Left ventricle myocardium superior (tissue), 1 donor: ENCODE data around the gene MAGOH. TPM values are rescaled to one million over a fixed set of nuclear protein-coding genes. Genes with fewer than 3 reads are reported as not detected.
"Not testable (repeated sequence)": the region's sequence is repeated elsewhere in the genome, so short reads cannot be mapped to it uniquely, and the experiment has no call there.

Experiments
- ATAC-seq: fragments of 200-7000 bp; cut with Tn5 transposase; one replicate; pipeline ENCODE4 v1.9.1; 2020; ENCODE audit warnings: mild to moderate bottlenecking, moderate library complexity
- DNase-seq: peaks from one replicate; pipeline ENCODE4 v3.0.0-alpha.2; 2020
- intact Hi-C: fragments of 100-400 bp; cut with micrococcal nuclease; formaldehyde crosslinking; loops from one replicate; pipeline ENCODE4 v1.11.0; 2022
- long read RNA-seq: library from polyadenylated mRNA; unstranded; transcript quantifications from one replicate; pipeline ENCODE4 v2.0.0, GENCODE V29; 2021
- total RNA-seq: library from RNA; stranded (reverse); fragmentation: NEBNext Ultra II Directional; extraction: Animal tissue kit (Norgen Biotek cat#: 25700); gene quantifications from one replicate; pipeline ENCODE4 v1.2.1, GENCODE V29; 2021
- donor health status: DM: no; HTN: yes; CAD: no; lungs with severe emphysema.

The MAGOH gene
- 25.0 TPM for total RNA-seq
- long read RNA-seq, partial matches to known transcripts, result 1 of 6 reads
- long read RNA-seq, other reads (novel, unspliced or antisense), result 3 of 6 reads

DNA sequence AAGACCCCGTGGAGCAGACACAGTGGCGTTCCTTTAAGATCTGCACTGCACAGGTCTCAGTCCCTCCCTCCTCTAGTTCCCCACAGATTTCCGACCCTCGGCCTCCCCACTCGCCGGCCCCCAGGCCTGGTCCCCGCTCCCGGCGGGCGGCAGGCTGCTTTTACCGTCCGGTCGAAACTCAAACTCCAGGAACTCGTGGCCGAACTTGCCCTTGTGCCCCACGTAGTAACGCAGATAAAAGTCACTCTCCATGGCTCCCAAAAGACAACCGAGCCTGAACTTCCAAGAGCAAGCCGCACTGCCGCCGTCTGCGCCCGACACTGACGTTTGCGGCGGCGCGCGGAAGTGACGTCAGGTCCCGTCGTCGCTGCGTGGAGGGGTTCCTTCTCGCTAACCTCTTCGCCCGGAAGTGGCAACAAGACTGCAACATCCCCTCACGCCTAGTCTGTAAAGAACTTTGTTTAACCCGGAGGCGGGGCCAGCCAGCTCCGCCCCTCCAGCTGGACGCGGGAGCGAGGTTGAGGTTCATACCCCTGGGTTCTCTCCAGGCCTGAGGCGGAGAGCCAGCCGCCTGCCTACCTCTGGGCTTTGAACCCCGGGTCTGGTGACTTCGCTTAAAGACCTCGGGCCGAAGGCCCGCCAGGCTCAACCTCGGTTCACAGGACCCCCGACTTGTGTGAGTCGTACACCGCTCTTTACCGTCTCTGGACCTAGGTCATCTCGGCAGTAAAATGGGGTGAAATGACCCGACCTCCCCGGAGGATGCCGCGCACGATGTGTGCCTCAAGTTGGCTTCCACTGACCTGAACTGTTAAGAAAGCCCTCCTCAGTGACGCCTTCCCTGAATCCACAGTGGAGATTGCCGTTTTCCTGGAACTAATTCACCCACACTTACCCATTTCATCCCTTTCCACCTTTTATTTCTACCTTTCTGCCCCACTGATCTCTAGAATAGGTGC is at the start of gene MAGOH:
TSS of gene MAGOH (minus strand) at position 322 of the 959 bp plus-strand sequence. CDS start at position 252, 70 bp downstream.
- ATAC-seq, result peak; percentile 97
- DNase-seq, result peak; percentile 95
- intact Hi-C loops, result no loop called here

DNA sequence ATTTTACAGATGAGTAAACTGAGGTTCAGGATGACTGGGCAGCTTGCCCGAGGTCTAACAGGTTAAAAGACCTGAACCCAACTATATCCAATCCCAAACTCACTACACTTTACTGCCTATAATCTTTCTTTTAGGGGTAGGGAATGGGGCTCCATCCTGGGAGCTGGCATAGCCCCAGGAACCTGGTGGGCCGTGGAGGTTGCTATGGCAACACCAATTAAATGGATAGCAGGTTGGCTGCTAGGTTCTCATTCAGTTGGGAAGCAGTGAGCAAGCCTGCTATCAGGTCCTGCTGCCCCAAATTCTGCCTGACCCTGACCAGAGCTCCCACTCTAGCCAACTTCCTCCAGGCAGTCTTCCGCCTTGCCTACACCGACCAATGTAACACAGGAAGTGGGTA is 48.6 kb upstream of the MAGOH start:
- intact Hi-C loops, result no loop called here
- no peak for DNase-seq
- ATAC-seq, result no peak

DNA sequence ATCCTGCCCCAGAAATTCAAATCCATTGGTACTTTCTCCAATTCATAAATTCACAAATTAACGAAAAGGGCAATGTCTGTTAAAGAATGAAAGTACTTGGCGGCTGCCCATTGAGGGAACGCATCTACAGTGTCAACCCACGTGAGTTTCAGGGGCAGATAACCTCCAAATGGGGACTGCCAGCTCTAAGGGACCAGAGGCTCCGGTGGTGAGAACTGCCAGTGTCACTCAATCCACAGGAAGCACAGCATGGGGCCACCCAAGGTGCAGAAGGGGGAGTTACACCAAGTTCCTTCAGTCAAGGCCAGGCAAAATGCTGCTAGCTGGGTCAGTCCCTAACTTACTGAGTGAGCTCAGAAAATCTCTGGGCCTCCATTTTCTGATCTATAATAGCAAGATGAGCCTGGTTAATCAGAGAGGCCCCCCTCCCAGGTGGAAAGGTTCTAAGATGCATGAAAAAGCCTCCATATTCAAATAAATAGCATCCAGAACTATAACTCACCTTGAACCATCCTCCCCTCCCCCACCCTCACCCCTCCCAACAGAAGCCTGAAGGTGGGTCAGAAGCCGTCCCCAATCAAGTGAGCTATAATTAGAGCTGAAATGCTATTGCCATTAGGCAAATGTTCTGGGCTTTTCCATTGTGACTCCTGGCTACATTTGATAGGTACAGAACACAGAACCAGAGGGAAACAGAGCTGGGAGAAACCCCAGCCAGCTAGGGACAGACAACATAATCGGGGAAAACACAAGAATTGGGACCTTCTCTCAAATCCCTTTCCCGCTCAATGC is 47.8 kb upstream of the MAGOH start:
- intact Hi-C loops, result no loop called here
- no peak for DNase-seq
- peak; percentile 75 for ATAC-seq

- intact Hi-C loops, result no loop called here
- DNase-seq (no peak), ATAC-seq (peak; percentile 9)
These were observed 47.2 kb upstream of the MAGOH start for GRCh38 chr1:53285546-53285945.

GRCh38 chr1:53284224-53285020 is 46.1 kb upstream of the MAGOH start:
- DNase-seq, result no peak
- intact Hi-C loops, result no loop called here
- ATAC-seq, result no peak

DNA sequence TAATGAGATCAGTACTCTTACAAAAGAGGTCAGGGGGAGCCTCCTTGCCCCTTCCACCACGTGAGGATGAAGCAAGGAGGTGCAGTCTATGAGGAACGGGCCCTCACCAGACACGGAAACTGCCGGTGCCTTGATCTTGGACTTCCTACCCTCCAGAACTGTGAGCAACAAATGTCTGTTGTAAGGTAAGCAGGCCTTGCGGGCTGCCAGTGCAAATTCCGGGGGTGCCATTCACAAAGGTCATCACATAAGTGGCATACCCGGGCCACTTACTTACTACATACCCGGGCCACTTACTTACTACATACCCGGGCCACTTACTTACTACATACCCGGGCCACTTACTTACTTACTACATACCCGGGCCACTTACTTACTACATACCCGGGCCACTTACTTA is 44.8 kb upstream of the MAGOH start:
- ATAC-seq, DNase-seq, intact Hi-C loops: not testable (repeated sequence)

DNA sequence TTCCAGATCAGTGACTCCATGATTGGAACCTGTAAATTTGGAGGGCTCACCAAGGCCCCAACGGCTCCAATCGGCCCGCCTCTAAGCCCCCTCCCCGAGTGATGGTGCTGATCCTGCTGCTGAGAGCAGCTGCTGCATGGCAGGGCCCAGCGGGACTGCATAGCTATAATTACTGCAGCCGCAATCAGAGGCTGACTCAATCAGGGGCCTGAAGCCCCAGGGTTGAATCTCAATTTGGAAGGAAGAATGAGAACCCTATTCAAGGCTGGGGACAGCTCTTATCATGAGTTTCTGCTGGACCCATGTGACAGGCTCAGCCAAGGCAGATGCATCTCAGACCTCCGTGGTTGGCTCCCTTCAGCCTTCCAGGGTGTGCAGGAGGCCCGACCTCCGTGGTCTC is 42.8 kb upstream of the MAGOH start:
- intact Hi-C loops, result no loop called here
- DNase-seq (no peak), ATAC-seq (no peak)

- ATAC-seq (no peak), DNase-seq (no peak)
- intact Hi-C loops, result no loop called here
These were observed 42.2 kb upstream of the MAGOH start for GRCh38 chr1:53280496-53280895.

- ATAC-seq (no peak), DNase-seq (no peak)
- intact Hi-C loops, result loop anchor here (2.0 kb wide), 1 partner anchor 113 kb away; no protein-coding TSS in a partner anchor
These were observed 41.2 kb upstream of the MAGOH start for GRCh38 chr1:53279296-53280200.

DNA sequence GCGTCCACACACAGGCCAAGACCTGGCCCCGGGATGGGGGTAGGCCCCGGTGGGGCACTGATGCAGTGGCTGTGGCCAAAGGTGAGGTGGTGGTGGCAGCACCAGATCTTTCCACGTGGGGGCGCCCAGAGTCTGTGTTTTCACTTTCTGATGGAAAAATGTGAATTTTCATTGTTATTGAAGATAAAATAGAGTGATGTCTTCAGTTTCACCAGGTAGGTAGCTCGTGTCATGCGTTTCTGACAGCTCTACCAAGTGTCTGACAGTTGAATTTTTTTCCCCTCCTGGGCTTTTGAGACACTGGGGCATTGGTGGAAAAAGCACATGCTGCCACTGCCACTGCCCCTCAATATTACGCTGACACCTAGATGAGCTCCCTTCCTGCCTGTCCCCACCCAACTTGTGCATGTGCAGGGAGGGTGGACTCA is 40.0 kb upstream of the MAGOH start:
- ATAC-seq (peak; percentile 66), DNase-seq (peak; percentile 72)
- intact Hi-C loops, result loop anchor here (2.0 kb wide), 1 partner anchor 114 kb away; no protein-coding TSS in a partner anchor

DNA sequence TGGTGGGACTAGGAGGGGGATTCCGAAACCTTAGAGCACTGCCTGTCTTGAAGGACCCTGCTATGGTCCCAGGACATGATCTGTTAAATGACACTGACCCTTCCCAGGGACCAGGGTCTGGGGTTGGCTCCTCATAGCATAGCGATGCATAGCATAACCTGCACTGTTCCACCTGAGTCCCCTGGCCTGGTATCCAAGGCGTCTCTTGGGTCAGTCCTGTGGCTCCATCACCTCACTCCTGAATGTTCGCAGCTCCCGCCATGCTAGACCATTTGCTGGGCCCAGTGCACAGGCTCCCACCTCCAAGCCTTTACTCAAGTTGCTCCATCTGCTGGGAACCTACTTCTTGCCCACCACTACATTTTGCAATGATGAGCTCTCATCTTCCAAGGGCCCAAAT is 39.0 kb upstream of the MAGOH start:
- ATAC-seq (no peak), DNase-seq (no peak)
- intact Hi-C loops, result no loop called here

GRCh38 chr1:53276902-53277281 is 38.6 kb upstream of the MAGOH start:
- DNase-seq (no peak), ATAC-seq (no peak)
- intact Hi-C loops, result no loop called here

DNA sequence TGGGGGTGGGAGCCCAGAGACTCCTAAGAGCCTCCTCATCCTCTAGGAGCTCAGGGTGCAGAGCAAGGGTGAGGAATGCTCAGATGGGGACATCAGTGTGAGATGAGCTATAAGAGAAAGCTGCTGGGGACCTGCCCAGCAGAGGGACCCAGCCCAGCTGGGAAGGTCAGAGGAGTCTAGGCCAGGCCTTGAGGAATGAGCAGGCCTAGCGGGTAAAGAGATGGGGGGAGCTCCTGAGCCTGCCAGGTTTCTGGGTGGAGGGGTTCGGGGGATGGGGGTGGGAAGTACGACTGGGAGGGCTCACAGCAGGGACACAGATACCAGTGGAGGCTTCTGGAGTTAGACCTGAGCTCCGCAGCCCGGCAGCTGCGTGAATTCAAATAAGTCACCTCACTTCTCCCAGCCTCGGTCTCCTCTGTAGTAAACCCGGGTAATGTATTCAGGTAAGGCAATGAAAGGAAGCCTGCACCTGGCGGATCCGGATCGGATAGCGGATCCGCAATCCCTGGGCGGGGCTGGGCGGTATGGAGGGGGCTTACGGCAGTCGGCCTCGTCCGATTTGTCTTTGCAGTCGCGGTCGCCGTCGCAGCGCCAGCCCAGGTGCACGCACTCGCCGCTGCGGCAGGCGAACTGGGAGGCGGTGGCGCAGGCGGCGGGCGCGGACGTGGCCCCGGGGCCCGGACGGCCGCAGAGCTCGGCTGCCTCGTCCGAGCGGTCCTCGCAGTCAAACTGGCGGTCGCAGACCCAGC is 38.0 kb upstream of the MAGOH start:
- intact Hi-C loops, result no loop called here
- DNase-seq (no peak), ATAC-seq (no peak)

DNA sequence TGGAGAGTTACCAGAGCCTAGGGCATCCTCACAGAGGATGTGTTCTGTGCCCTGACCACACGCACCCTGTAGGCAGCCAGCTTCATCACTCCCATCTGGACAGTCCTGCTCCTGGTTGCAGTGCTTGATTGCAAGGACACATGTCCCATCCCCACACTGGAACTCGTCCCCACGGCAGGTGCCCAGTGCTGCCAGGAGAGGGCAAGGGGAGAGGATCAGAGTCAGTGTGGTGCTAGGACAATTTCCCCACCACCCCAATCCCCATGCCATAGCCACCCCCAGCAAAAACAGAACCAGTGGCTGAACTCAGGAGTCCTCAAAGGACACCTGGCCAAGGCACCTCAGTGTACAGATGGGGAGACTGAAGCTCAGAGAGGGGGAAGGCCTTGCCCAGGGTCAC is 37.2 kb upstream of the MAGOH start:
- intact Hi-C loops, result no loop called here
- no peak for ATAC-seq
- no peak for DNase-seq

DNA sequence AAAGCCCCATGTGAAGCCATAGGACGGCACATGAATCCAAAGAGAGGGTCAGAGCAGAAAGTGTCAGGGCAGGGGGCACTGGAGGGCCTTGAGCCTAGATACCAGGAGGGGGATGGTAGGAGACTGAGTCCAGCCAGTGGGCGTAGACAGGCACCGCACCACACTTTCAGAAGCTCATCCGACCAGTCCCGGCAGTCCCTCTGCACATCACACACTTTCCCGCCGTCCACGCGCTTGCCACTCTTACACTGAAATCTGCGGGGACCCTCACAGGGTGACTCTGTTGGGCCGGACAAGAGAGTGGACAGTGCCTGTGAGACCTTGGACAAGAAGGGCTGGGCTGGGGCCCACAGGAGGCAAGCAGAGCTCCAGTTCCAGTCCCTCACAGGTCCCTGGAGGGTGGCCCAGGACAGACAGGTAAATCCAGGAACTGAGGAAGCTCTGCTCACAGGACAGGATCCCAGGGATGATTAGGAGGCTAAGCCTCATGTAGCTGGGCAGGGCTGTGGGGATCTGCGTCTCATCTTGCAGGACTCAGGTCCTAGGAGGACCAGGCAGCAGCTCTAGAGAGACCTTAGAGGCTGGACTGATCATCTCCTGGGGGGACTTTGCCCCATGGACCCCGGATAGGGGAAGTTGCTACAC is 36.3 kb upstream of the MAGOH start:
- no peak for ATAC-seq
- intact Hi-C loops, result no loop called here
- DNase-seq, result no peak

DNA sequence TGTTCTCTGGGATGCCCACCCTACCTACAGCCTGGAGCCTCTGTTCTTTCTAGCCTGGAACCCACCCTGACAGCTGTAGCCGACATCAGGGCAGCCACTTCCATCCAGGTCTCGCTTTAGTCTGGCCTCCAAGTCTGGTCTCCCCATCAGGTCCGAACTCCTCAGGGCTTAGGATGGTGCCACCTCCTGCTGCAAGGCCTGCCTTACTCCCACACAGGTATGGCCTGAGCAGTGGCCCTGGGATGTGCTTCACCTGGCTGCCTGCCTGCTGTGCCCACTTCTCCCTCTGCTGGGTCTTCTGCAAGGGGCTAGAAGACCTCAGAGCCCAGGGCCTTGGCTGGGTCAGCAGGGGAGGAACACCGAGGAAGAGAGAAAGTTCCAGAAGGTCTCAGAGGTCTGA is 35.7 kb upstream of the MAGOH start:
- ATAC-seq (no peak), DNase-seq (no peak)
- intact Hi-C loops, result no loop called here

GRCh38 chr1:53273526-53273925 is 35.2 kb upstream of the MAGOH start:
- ATAC-seq (no peak), DNase-seq (no peak)
- intact Hi-C loops, result no loop called here
